GM12872 (cell line): ENCODE results near the gene PDSS1.

Source experiments
- CTCF ChIP-seq: IDR thresholded peaks from 3 replicates; pipeline ENCODE4 v1.5.1; 2011; ENCODE audit warnings: low read depth, mild to moderate bottlenecking, low read length, moderate library complexity; ENCODE audit not compliant: insufficient read depth

The PDSS1 gene

GRCh38 chr10:26743841-26744240, 46.3 kb downstream of the PDSS1 start:
- no peak for TF ChIP-seq CTCF

- TF ChIP-seq CTCF = no peak
These were observed 48.6 kb downstream of the PDSS1 start for GRCh38 chr10:26746061-26746460.

- no peak for TF ChIP-seq CTCF
These were observed 58.0 kb downstream of the PDSS1 start for GRCh38 chr10:26755443-26755903.

GRCh38 chr10:26759008-26759407, 61.5 kb downstream of the PDSS1 start:
- TF ChIP-seq CTCF = no peak

GRCh38 chr10:26765549-26765948, 68.0 kb downstream of the PDSS1 start:
- no peak for TF ChIP-seq CTCF

- no peak for TF ChIP-seq CTCF
These were observed 72.6 kb downstream of the PDSS1 start for GRCh38 chr10:26770069-26770468.

- TF ChIP-seq CTCF = no peak
These were observed 76.1 kb downstream of the PDSS1 start for GRCh38 chr10:26773633-26774032.

GRCh38 chr10:26776258-26776657, 78.8 kb downstream of the PDSS1 start:
- no peak for TF ChIP-seq CTCF
